Mesendoderm (in vitro differentiated cells): ENCODE results near the gene CNNM4.

Experiments used
- DNase-seq: peaks from one replicate; pipeline ENCODE4 v3.0.0; 2013
- H2AK5ac ChIP-seq: 2 replicates; pipeline ENCODE4 v1.6.1; 2013; ENCODE audit warnings: low read length, inconsistent platforms
- H2BK120ac ChIP-seq: 2 replicates; pipeline ENCODE4 v1.6.1; 2013; ENCODE audit warnings: low read depth, mild to moderate bottlenecking, low read length, moderate library complexity, mixed read lengths
- H2BK15ac ChIP-seq: replicated peaks from 2 replicates; pipeline ENCODE4 v1.6.1; 2013; ENCODE audit warnings: low read depth, mild to moderate bottlenecking, moderate library complexity
- H2BK5ac ChIP-seq: 2 replicates; pipeline ENCODE4 v1.6.1; 2013; ENCODE audit warnings: low read length, inconsistent platforms
- H3K18ac ChIP-seq: 2 replicates; pipeline ENCODE4 v1.6.1; 2013; ENCODE audit warnings: mild to moderate bottlenecking, low read length, mixed read lengths
- H3K23ac ChIP-seq: one replicate; pipeline ENCODE4 v1.6.1; 2013; ENCODE audit warnings: low read length
- H3K27ac ChIP-seq: 2 replicates; pipeline ENCODE4 v1.5.1; 2013; ENCODE audit warnings: low read depth, mild to moderate bottlenecking, inconsistent platforms, low read length, moderate library complexity
- H3K27me3 ChIP-seq: 2 replicates; pipeline ENCODE4 v1.6.1; 2013; ENCODE audit warnings: low read length, control low read depth, mild to moderate bottlenecking, inconsistent platforms; ENCODE audit not compliant: insufficient read depth, poor library complexity
- H3K36me3 ChIP-seq: 2 replicates; pipeline ENCODE4 v1.6.1; 2013; ENCODE audit warnings: low read length, inconsistent platforms; ENCODE audit not compliant: control insufficient read depth, insufficient read depth
- H3K4ac ChIP-seq: one replicate; pipeline ENCODE4 v1.6.1; 2013; ENCODE audit warnings: low read depth, mild to moderate bottlenecking, low read length, moderate library complexity
- H3K4me1 ChIP-seq: 2 replicates; pipeline ENCODE4 v1.6.1; 2013; ENCODE audit warnings: low read depth, low read length, inconsistent platforms; ENCODE audit not compliant: control insufficient read depth
- H3K4me2 ChIP-seq: 2 replicates; pipeline ENCODE4 v1.6.1; 2013; ENCODE audit warnings: low read length
- H3K4me3 ChIP-seq: 2 replicates; pipeline ENCODE4 v1.5.1; 2013; ENCODE audit warnings: mild to moderate bottlenecking, low read length
- H3K56ac ChIP-seq: one replicate; pipeline ENCODE4 v1.6.1; 2013; ENCODE audit warnings: low read length
- H3K79me1 ChIP-seq: 2 replicates; pipeline ENCODE4 v1.6.1; 2013; ENCODE audit warnings: low read length, inconsistent platforms
- H3K79me2 ChIP-seq: 2 replicates; pipeline ENCODE4 v1.6.1; 2013; ENCODE audit warnings: mild to moderate bottlenecking, low read length; ENCODE audit not compliant: control insufficient read depth, insufficient read depth
- H3K9ac ChIP-seq: 2 replicates; pipeline ENCODE4 v1.6.1; 2013; ENCODE audit warnings: low read length, inconsistent platforms
- H4K5ac ChIP-seq: one replicate; pipeline ENCODE4 v1.6.1; 2013; ENCODE audit warnings: low read length
- H4K8ac ChIP-seq: one replicate; pipeline ENCODE4 v1.6.1; 2013; ENCODE audit warnings: low read depth, mild to moderate bottlenecking, control low read depth, low read length, moderate library complexity
- WGBS: extraction: QIAGEN DNeasy Blood & Tissue Kit; methylation state at CpG from one replicate; pipeline ENCODE4 v1.1.7; 2013; ENCODE audit warnings: low lambda C conversion rate, missing lambda C conversion rate; ENCODE audit not compliant: insufficient coverage; ENCODE audit errors: extremely low coverage; 5-methylcytosine and 5-hydroxymethylcytosine counted together

The CNNM4 gene

GRCh38 chr2:96760986-96761832 lies 507 bp downstream of the CNNM4 start:
- H2BK15ac ChIP-seq = no peak overlapping the region
- no peaks in the 10 kb centered on the region for H3K36me3 ChIP-seq
- no peak overlapping the region for H3K4ac ChIP-seq
- peaks cover 11% of the 10 kb centered on the region for H3K79me1 ChIP-seq
- H3K23ac ChIP-seq = no peak overlapping the region
- peak overlapping the region; percentile 56 for H3K4me3 ChIP-seq
- H2BK5ac ChIP-seq = no peak overlapping the region
- no peak overlapping the region for H4K5ac ChIP-seq
- no peak overlapping the region for H4K8ac ChIP-seq
- no peaks in the 10 kb centered on the region for H3K27me3 ChIP-seq
- no peak overlapping the region for H3K18ac ChIP-seq
- peak overlapping the region; percentile 20 for H2AK5ac ChIP-seq
- H3K9ac ChIP-seq = peak overlapping the region; percentile 69
- peak overlapping the region; percentile 87 for H3K56ac ChIP-seq
- peaks cover 18% of the 10 kb centered on the region for H3K4me1 ChIP-seq
- no CpG with 5 or more reads among the region's 59 CpGs for WGBS
- no peak overlapping the region for H3K27ac ChIP-seq
- peak overlapping the region; percentile 88 for H3K4me2 ChIP-seq
- H2BK120ac ChIP-seq = no peak overlapping the region
- peak; percentile 26 for DNase-seq
- no peaks in the 10 kb centered on the region for H3K79me2 ChIP-seq

GRCh38 chr2:96762529-96763311 lies 2.0 kb downstream of the CNNM4 start:
- peak; percentile 85 for DNase-seq
- peak overlapping the region; percentile 51 for H3K4me2 ChIP-seq
- no peak overlapping the region for H2BK120ac ChIP-seq
- no peak overlapping the region for H2BK5ac ChIP-seq
- H3K27me3 ChIP-seq = no peaks in the 10 kb centered on the region
- H4K8ac ChIP-seq = no peak overlapping the region
- no peak overlapping the region for H3K23ac ChIP-seq
- H3K36me3 ChIP-seq = no peaks in the 10 kb centered on the region
- H3K18ac ChIP-seq = no peak overlapping the region
- peak overlapping the region; percentile 27 for H3K27ac ChIP-seq
- WGBS = no CpG with 5 or more reads among the region's 15 CpGs
- peaks cover 18% of the 10 kb centered on the region for H3K4me1 ChIP-seq
- no peaks in the 10 kb centered on the region for H3K79me2 ChIP-seq
- H2AK5ac ChIP-seq = peak overlapping the region; percentile 2
- peak overlapping the region; percentile 1 for H3K4me3 ChIP-seq
- peak overlapping the region; percentile 69 for H3K56ac ChIP-seq
- H4K5ac ChIP-seq = no peak overlapping the region
- H3K79me1 ChIP-seq = peaks cover 21% of the 10 kb centered on the region
- no peak overlapping the region for H2BK15ac ChIP-seq
- H3K4ac ChIP-seq = no peak overlapping the region
- peak overlapping the region; percentile 48 for H3K9ac ChIP-seq

- DNase-seq = peak; percentile 60
- H3K4me2 ChIP-seq = peak overlapping the region; percentile 51
- peaks cover 18% of the 10 kb centered on the region for H3K4me1 ChIP-seq
- peak overlapping the region; percentile 65 for H3K56ac ChIP-seq
- no peak overlapping the region for H4K8ac ChIP-seq
- no peaks in the 10 kb centered on the region for H3K79me2 ChIP-seq
- H3K27ac ChIP-seq = no peak overlapping the region
- H3K18ac ChIP-seq = no peak overlapping the region
- peak overlapping the region; percentile 6 for H2BK5ac ChIP-seq
- no peak overlapping the region for H3K23ac ChIP-seq
- H3K9ac ChIP-seq = peak overlapping the region; percentile 52
- peak overlapping the region; percentile 79 for H2AK5ac ChIP-seq
- no peak overlapping the region for H2BK15ac ChIP-seq
- no CpG with 5 or more reads among the region's 7 CpGs for WGBS
- no peaks in the 10 kb centered on the region for H3K27me3 ChIP-seq
- H3K79me1 ChIP-seq = peaks cover 25% of the 10 kb centered on the region
- no peak overlapping the region for H3K4me3 ChIP-seq
- no peaks in the 10 kb centered on the region for H3K36me3 ChIP-seq
- peak overlapping the region; percentile 1 for H3K4ac ChIP-seq
- no peak overlapping the region for H2BK120ac ChIP-seq
- H4K5ac ChIP-seq = no peak overlapping the region
Observed at GRCh38 chr2:96763511-96764252, 3.0 kb downstream of the CNNM4 start.

GRCh38 chr2:96764253-96764637 lies 3.5 kb downstream of the CNNM4 start:
- Histone ChIP-seq H3K56ac (peak overlapping the region; percentile 65), H2AK5ac (peak overlapping the region; percentile 79), H3K36me3 (no peaks in the 10 kb centered on the region), H3K27ac (no peak overlapping the region), H3K79me2 (no peaks in the 10 kb centered on the region), H3K79me1 (peaks cover 25% of the 10 kb centered on the region), H3K23ac (no peak overlapping the region), H3K4me1 (peaks cover 18% of the 10 kb centered on the region), H2BK5ac (no peak overlapping the region), H3K4me2 (peak overlapping the region; percentile 21), H3K4me3 (no peak overlapping the region), H2BK120ac (no peak overlapping the region), H2BK15ac (no peak overlapping the region), H4K8ac (no peak overlapping the region), H3K18ac (no peak overlapping the region), H3K27me3 (no peaks in the 10 kb centered on the region), H3K4ac (no peak overlapping the region), H3K9ac (peak overlapping the region; percentile 52), H4K5ac (no peak overlapping the region)
- DNase-seq = peak; percentile 57
- WGBS = no CpG with 5 or more reads among the region's 8 CpGs

GRCh38 chr2:96767135-96767871 lies 6.6 kb downstream of the CNNM4 start:
- H2BK15ac ChIP-seq = no peak overlapping the region
- no CpG with 5 or more reads among the region's 9 CpGs for WGBS
- H3K4me2 ChIP-seq = no peak overlapping the region
- no peak overlapping the region for H2AK5ac ChIP-seq
- no peak overlapping the region for H3K23ac ChIP-seq
- H3K18ac ChIP-seq = no peak overlapping the region
- no peak overlapping the region for H3K4ac ChIP-seq
- H3K27ac ChIP-seq = no peak overlapping the region
- no peak overlapping the region for H3K9ac ChIP-seq
- no peak overlapping the region for H3K56ac ChIP-seq
- H2BK5ac ChIP-seq = no peak overlapping the region
- H3K4me3 ChIP-seq = no peak overlapping the region
- H3K36me3 ChIP-seq = no peaks in the 10 kb centered on the region
- no peak overlapping the region for H2BK120ac ChIP-seq
- H3K4me1 ChIP-seq = peaks cover 12% of the 10 kb centered on the region
- H3K27me3 ChIP-seq = no peaks in the 10 kb centered on the region
- peaks cover 24% of the 10 kb centered on the region for H3K79me1 ChIP-seq
- H4K5ac ChIP-seq = no peak overlapping the region
- DNase-seq = no peak
- no peaks in the 10 kb centered on the region for H3K79me2 ChIP-seq
- H4K8ac ChIP-seq = no peak overlapping the region
